CD14-positive monocyte (primary cell): ENCODE measurements around the gene ZNF335. TPM values are rescaled to one million over a fixed set of nuclear protein-coding genes. Genes with fewer than 3 reads are reported as not detected.

ENCODE experiments used
- DNase-seq, 3 donors: peaks; one replicate each; pipeline ENCODE4 v3.0.0-alpha.2; 2011 to 2022
- H2AFZ ChIP-seq: 2 replicates; pipeline ENCODE4 v1.6.0; 2012; ENCODE audit warnings: mild to moderate bottlenecking, low read depth, low read length, inconsistent platforms; ENCODE audit not compliant: insufficient read depth, poor library complexity, severe bottlenecking
- H3K27ac ChIP-seq, 2 donors: 1 replicate in 1 of 2; 2 replicates in 1 of 2; pipeline ENCODE4 v1.5.1; 2012 to 2013; ENCODE audit warnings: low read length in 2 of 2, control low read depth in 1 of 2, inconsistent platforms in 1 of 2, low read depth in 1 of 2, mild to moderate bottlenecking in 1 of 2
- H3K27me3 ChIP-seq, 2 donors: one replicate each; pipeline versions ENCODE4 v1.6.0 to v1.6.1; 2011 to 2013; ENCODE audit warnings: low read length in 2 of 2; ENCODE audit not compliant: control insufficient read depth in 2 of 2, insufficient read depth in 2 of 2
- H3K36me3 ChIP-seq, 2 donors: replicated peaks in 1 of 2; 1 replicate in 1 of 2; 2 replicates in 1 of 2; pipeline versions ENCODE4 v1.5.1 to v1.6.1; 2012 to 2013; ENCODE audit warnings: low read length in 2 of 2, control low read depth in 1 of 2, inconsistent platforms in 1 of 2, mild to moderate bottlenecking in 1 of 2; ENCODE audit not compliant: insufficient read depth in 2 of 2, control insufficient read depth in 1 of 2
- H3K4me1 ChIP-seq, 2 donors: 1 replicate in 1 of 2; 2 replicates in 1 of 2; pipeline versions ENCODE4 v1.5.1 to v1.6.1; 2012 to 2013; ENCODE audit warnings: low read length in 2 of 2, control low read depth in 1 of 2, inconsistent platforms in 1 of 2, mild to moderate bottlenecking in 1 of 2, moderate library complexity in 1 of 2; ENCODE audit not compliant: insufficient read depth in 2 of 2, control insufficient read depth in 1 of 2
- H3K4me2 ChIP-seq: replicated peaks from 2 replicates; pipeline ENCODE3; 2012; ENCODE audit warnings: low read length, moderate library complexity, mild to moderate bottlenecking; ENCODE audit not compliant: poor library complexity, severe bottlenecking; ENCODE audit errors: extremely low read depth
- H3K4me3 ChIP-seq, 3 experiments: fragments of 200-600 bp in 1 of 3; sonication (generic) in 1 of 3; replicated peaks in 1 of 3; 1 replicate in 2 of 3; 2 replicates in 1 of 3; pipeline ENCODE4 v1.5.1; 2011 to 2013; ENCODE audit warnings: low read length in 3 of 3, mild to moderate bottlenecking in 3 of 3, control low read depth in 2 of 3, low read depth in 2 of 3, inconsistent platforms in 1 of 3, moderate library complexity in 1 of 3
- H3K79me2 ChIP-seq: 2 replicates; pipeline ENCODE4 v1.6.0; 2012; ENCODE audit warnings: mild to moderate bottlenecking, control low read depth, inconsistent platforms, low read length, moderate library complexity; ENCODE audit not compliant: insufficient read depth
- H3K9ac ChIP-seq: 2 replicates; pipeline ENCODE4 v1.6.0; 2017; ENCODE audit warnings: low read length, mild to moderate bottlenecking; ENCODE audit not compliant: insufficient read depth, poor library complexity, severe bottlenecking
- H3K9me3 ChIP-seq, 2 donors: replicated peaks in 1 of 2; 1 replicate in 1 of 2; 2 replicates in 1 of 2; pipeline versions ENCODE4 v1.5.1 to v1.6.1; 2012 to 2013; ENCODE audit warnings: low read length in 2 of 2, control low read depth in 1 of 2; ENCODE audit not compliant: control insufficient read depth in 1 of 2, insufficient read depth in 1 of 2
- H4K20me1 ChIP-seq: 2 replicates; pipeline ENCODE4 v1.6.0; 2012; ENCODE audit warnings: mild to moderate bottlenecking, low read length, control low read depth, moderate library complexity; ENCODE audit not compliant: insufficient read depth
- H3K27ac Mint-ChIP-seq, 7 donors: one replicate each; pipeline ENCODE4 v1.8.0; 2020; ENCODE audit warnings: mild to moderate bottlenecking in 7 of 7, mixed read lengths in 7 of 7, moderate library complexity in 6 of 7, inconsistent platforms in 2 of 7
- H3K27me3 Mint-ChIP-seq, 3 donors: one replicate each; pipeline ENCODE4 v1.8.0; 2021 to 2022; ENCODE audit warnings: low read depth in 3 of 3, mild to moderate bottlenecking in 3 of 3, mixed read lengths in 3 of 3, moderate library complexity in 3 of 3, inconsistent platforms in 1 of 3
- H3K36me3 Mint-ChIP-seq, 2 donors: one replicate each; pipeline ENCODE4 v1.8.0; 2020; ENCODE audit warnings: mixed read lengths in 2 of 2, inconsistent platforms in 1 of 2, mild to moderate bottlenecking in 1 of 2
- H3K4me1 Mint-ChIP-seq: one replicate; pipeline ENCODE4 v1.8.0; 2020; ENCODE audit warnings: mild to moderate bottlenecking, mixed read lengths
- H3K4me3 Mint-ChIP-seq, 2 donors: one replicate each; pipeline ENCODE4 v1.8.0; 2020; ENCODE audit warnings: mild to moderate bottlenecking in 2 of 2, mixed read lengths in 2 of 2, moderate library complexity in 1 of 2
- H3K9me3 Mint-ChIP-seq, 7 donors: one replicate each; pipeline ENCODE4 v1.8.0; 2020 to 2022; ENCODE audit warnings: mixed read lengths in 7 of 7, mild to moderate bottlenecking in 6 of 7, moderate library complexity in 6 of 7, inconsistent platforms in 2 of 7
- WGBS: methylation state at CpG from one replicate; pipeline ENCODE4 v1.1.5; 2013; ENCODE audit warnings: missing lambda C conversion rate; ENCODE audit not compliant: insufficient coverage; 5-methylcytosine and 5-hydroxymethylcytosine counted together
- intact Hi-C, 2 donors: fragments of 100-400 bp; cut with micrococcal nuclease; formaldehyde crosslinking; loops; one replicate each; pipeline versions ENCODE4 v1.15.0 to v1.15.1; 2023
- polyA plus RNA-seq, 3 donors: library from polyadenylated mRNA; depleted of rRNA in 1 of 3; unstranded in 2 of 3; stranded (reverse) in 1 of 3; fragments of 300-500 nt in 2 of 3; fragments of >200 nt in 1 of 3; fragmentation: Illumina TruSeq in 2 of 3; gene quantifications; 1 replicate in 2 of 3; 2 replicates in 1 of 3; pipeline ENCODE4 v1.2.3, GENCODE V29; 2012 to 2021
- TF ChIP-seq, protein P1 (sequence below): fragments of 200-600 bp; IDR thresholded peaks from one replicate; pipeline ENCODE4 v1.8.0; 2022; ENCODE audit warnings: antibody characterized with exemption, mild to moderate bottlenecking

ZNF335 gene
- polyA plus RNA-seq, 3 donors: 2.7 to 39.6 (median 3.1) TPM

- H3K27me3 Mint-ChIP-seq: no peaks in the 10 kb centered on the region
- 99% methylated on average over 16 of the region's 19 CpGs for WGBS
- Histone ChIP-seq H3K27ac (no peak overlapping the region), H4K20me1 (peaks cover 37% of the 10 kb centered on the region), H2AFZ (no peak overlapping the region), H3K27me3 (no peaks in the 10 kb centered on the region), H3K4me3 (no peak overlapping the region), H3K79me2 (no peaks in the 10 kb centered on the region), H3K9me3 (no peaks in the 10 kb centered on the region), H3K36me3 (peaks cover 76 to 90% of the 10 kb centered on the region in 2 donors), H3K4me2 (no peak overlapping the region), H3K9ac (no peak overlapping the region), H3K4me1 (peaks cover 1 to 9% of the 10 kb centered on the region in 2 donors)
- no peak overlapping the region for H3K4me3 Mint-ChIP-seq
- no peaks in the 10 kb centered on the region for H3K9me3 Mint-ChIP-seq
- H3K4me1 Mint-ChIP-seq: no peaks in the 10 kb centered on the region
- peak in 1 of 3 donors; percentile 3 for DNase-seq
- H3K36me3 Mint-ChIP-seq: peaks cover 72 to 92% of the 10 kb centered on the region in 2 donors
- intact Hi-C loops: no loop called here
- TF ChIP-seq, protein P1, sequence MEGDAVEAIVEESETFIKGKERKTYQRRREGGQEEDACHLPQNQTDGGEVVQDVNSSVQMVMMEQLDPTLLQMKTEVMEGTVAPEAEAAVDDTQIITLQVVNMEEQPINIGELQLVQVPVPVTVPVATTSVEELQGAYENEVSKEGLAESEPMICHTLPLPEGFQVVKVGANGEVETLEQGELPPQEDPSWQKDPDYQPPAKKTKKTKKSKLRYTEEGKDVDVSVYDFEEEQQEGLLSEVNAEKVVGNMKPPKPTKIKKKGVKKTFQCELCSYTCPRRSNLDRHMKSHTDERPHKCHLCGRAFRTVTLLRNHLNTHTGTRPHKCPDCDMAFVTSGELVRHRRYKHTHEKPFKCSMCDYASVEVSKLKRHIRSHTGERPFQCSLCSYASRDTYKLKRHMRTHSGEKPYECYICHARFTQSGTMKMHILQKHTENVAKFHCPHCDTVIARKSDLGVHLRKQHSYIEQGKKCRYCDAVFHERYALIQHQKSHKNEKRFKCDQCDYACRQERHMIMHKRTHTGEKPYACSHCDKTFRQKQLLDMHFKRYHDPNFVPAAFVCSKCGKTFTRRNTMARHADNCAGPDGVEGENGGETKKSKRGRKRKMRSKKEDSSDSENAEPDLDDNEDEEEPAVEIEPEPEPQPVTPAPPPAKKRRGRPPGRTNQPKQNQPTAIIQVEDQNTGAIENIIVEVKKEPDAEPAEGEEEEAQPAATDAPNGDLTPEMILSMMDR: no peak
- H3K27ac Mint-ChIP-seq: peak overlapping the region in 5 of 7 donors; percentile 31 to 83 (median 55)
Measured at GRCh38 chr20:45951925-45952834, 19.8 kb downstream of the ZNF335 start.

DNA sequence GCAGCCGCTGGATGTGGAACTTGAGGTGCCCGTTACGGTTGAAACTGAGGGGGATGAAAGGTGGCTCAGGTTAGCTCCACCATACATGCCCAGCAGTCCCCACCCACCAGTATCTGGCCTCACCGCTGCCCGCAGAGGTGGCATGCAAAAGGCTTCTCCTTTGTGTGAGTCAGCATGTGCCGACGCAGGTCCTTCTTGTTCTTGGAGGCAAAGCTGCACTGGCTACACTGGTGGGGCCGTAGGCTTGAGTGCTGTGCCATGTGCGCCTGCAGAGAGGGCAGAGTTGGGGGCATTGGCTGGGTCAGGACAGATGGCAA, 21.7 kb downstream of the ZNF335 start:
- H3K27ac Mint-ChIP-seq: peak overlapping the region in 1 of 7 donors; percentile 46
- H3K9ac ChIP-seq: no peak overlapping the region
- intact Hi-C loops: no loop called here
- H3K27me3 ChIP-seq: no peaks in the 10 kb centered on the region
- H3K4me1 ChIP-seq: peaks cover 20 to 28% of the 10 kb centered on the region in 2 donors
- peaks cover 75 to 91% of the 10 kb centered on the region in 2 donors for H3K36me3 Mint-ChIP-seq
- no peak overlapping the region for H2AFZ ChIP-seq
- no peak overlapping the region for H3K4me3 ChIP-seq
- H3K79me2 ChIP-seq: no peaks in the 10 kb centered on the region
- no peak overlapping the region for H3K4me2 ChIP-seq
- no peak overlapping the region for H3K27ac ChIP-seq
- no peaks in the 10 kb centered on the region for H3K9me3 ChIP-seq
- peaks cover 17% of the 10 kb centered on the region for H3K4me1 Mint-ChIP-seq
- H3K27me3 Mint-ChIP-seq: no peaks in the 10 kb centered on the region
- DNase-seq: no peak
- TF ChIP-seq, protein P1: no peak
- H3K36me3 ChIP-seq: peaks cover 74 to 90% of the 10 kb centered on the region in 2 donors
- H4K20me1 ChIP-seq: peaks cover 53% of the 10 kb centered on the region
- 90% methylated on average over 4 of the region's 9 CpGs for WGBS
- no peaks in the 10 kb centered on the region for H3K9me3 Mint-ChIP-seq
- no peak overlapping the region for H3K4me3 Mint-ChIP-seq
